Activated CD8-positive, alpha-beta memory T cell treated with anti-CD3 and anti-CD28 coated beads for 48 hours (primary cell): ENCODE results near the gene PRR27.

ENCODE experiments used
- DNase-seq, 3 experiments: peaks; one replicate each; pipeline ENCODE4 v3.0.0-alpha.2; 2020; ENCODE audit warnings: low read depth in 2 of 3, low spot score in 2 of 3

Gene PRR27

GRCh38 chr4:70153937-70154336 is at the start of gene PRR27:
TSS of gene PRR27 (plus strand) at chr4:70154237. CDS start at chr4:70154376, 139 bp downstream.
- no peak for DNase-seq

GRCh38 chr4:70110917-70111316 is 43.1 kb upstream of the PRR27 start:
- no peak for DNase-seq

- no peak for DNase-seq
Measured at GRCh38 chr4:70113656-70114055, 40.4 kb upstream of the PRR27 start.

- DNase-seq = no peak
Measured at GRCh38 chr4:70114096-70114495, 39.9 kb upstream of the PRR27 start.

DNA sequence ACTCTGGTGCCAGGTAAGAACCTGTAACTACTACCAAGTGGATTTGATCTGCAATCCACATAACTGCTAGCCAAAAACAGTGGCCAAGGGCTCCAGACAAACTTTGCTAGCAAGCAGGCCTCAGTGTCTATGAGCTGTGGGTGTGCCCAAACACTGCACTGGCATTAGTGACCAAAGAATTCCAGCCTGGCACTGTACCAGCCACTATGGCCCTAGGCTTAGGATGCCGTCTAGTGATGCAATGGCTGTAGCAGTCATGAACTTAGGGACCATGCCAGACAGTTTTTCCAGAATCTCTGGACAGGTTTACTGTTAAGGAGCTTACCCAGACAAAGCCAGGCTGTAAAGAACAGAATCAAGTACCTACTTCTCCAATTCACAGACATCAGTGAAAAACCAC is 33.7 kb upstream of the PRR27 start:
- no peak for DNase-seq

DNA sequence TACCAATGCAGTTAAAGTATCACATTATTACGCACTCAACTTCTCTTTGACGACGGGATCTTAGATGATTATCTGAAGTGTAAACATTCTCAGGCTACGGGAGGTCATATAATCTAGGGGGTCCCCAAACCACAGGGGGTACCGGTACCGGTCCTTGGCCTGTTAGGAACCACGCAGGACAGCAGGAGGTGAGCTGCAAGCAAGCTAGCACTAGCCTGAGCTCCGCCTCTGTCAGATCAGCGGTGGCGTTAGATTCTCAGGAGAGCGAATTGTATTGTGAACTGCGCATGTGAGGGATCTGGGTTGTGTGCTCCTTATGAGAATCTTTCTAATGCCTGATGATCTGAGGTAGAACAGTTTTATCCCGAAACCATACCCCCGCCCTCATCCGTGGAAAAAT is 20.6 kb upstream of the PRR27 start:
- DNase-seq = no peak

GRCh38 chr4:70138751-70139150 is 15.3 kb upstream of the PRR27 start:
- no peak for DNase-seq

- no peak for DNase-seq
Measured at GRCh38 chr4:70151271-70151670, 2.8 kb upstream of the PRR27 start.

DNA sequence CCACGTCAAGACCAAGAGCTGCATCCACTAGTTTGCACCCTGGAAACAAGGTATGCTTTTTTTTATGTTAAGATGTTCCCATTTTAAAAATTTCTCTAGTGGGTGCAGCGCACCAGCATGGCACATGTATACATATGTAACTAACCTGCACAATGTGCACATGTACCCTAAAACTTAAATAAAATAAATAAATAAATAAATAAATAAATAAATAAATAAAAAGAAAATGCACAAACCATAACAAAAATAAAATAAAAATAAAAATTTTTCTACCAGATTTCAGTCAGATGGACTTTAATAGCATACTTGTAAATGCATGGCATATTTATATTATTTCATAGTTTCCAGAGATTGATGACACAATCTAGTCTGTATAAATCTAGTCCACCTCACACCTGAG is 1.9 kb upstream of the PRR27 start:
- DNase-seq = no peak

DNA sequence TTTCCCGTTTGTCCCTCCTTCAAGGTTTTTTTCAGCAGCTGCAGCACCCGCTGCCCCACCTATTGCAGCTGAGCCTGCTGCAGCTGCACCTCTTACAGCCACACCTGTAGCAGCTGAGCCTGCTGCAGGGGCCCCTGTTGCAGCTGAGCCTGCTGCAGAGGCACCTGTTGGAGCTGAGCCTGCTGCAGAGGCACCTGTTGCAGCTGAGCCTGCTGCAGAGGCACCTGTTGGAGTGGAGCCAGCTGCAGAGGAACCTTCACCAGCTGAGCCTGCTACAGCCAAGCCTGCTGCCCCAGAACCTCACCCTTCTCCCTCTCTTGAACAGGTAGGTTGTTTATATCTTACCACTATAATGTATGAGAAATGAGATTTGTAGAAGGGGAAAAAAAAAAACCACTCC is 4.5 kb downstream of the PRR27 start:
- DNase-seq = no peak

DNA sequence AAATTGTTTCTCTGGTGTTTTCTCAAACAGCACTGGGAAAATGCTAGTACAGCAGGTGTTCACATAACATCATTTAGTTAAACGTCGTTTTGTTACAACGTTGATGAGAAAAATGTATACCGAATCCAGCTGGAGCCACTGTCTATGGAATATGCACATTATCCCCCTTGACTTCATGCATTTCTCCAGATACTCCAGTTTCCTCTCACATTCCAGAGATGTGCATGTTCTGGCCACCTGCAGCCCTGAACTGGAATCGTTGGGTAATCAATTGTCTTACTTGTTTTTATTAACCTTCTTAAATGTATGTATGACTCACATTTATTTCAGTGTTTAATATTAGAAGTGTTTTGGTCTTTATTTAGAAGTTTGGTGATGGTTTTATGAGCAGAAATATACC is 23.1 kb downstream of the PRR27 start:
- no peak for DNase-seq

DNA sequence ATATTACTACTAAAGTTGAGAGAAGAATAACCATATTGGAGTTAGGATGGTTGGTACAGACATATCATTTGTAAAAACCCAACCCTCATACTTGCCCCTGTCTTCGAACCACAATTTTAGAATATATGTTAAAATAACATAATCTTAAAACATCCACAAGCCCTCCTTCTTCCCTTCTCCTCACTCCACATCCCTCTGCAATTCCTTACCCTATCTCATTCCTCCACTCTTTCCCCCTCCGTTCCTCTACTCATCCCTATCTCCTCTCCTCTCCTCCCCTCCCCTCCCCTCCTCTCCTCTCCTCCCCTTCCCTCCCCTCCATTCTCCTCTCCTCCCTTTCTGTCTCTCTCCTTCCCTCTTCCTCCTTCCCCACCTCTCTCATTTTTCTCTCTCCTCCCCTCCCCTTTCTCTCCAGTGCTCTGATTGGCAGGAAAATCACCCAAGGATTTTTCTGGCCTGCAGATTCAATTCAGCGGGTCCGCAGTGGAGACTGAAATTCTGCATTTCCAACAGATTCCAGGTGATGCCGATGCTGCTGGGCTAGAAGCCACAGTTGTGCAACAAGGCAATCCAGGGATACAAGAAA is 24.1 kb downstream of the PRR27 start:
- DNase-seq = no peak

DNA sequence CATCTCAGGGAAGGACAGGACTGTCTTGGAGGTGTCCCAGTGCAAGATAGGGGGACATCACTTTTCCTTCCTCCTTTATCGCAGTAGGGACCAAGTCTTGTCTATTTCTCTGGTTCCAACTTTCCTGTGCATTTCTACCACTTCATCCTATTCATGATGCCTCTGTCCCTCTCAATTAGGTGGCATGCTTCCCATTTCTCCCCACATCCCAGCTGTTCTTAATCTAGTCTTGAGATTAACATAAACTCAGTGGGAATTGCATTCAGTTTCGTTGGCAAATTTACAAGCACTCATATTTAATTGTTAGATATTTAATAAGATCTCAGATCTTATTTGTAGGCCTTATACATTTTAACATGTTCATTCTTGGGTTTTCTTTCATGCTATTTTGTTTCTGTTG is 25.8 kb downstream of the PRR27 start:
- no peak for DNase-seq

- DNase-seq = no peak
Measured at GRCh38 chr4:70181864-70182263, 27.8 kb downstream of the PRR27 start.

DNA sequence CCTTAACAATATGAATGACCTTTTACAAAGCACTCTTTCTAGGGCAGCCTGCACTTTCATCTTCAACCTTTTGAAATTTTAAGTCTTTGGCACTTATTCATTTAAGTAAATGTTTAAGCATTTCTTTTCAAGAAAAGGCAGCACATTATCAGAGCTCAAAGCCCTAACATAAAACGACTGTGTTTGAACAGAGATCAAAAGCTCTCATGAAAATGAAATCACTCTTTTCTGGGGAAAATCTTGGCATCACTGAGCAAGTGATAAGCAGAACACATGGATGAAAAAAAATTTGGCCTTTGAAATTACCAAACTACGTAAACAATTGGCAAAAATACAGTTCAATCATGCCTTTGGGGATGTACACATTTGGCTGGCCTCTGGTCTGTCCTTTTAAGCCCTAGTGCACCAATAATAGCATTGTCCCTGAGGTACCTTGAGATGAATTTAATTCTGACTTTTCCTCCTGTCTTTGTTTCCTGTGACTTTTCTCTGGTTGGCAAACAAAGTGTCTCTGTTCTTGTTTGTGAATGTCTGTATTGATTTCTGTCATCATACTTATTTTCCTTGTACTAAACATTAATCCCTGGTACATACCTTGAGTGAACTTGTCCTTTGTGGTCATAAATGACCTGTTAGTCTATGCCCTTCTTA is 28.6 kb downstream of the PRR27 start:
- no peak for DNase-seq

- no peak for DNase-seq
Measured at GRCh38 chr4:70183168-70183939, 29.3 kb downstream of the PRR27 start.

DNA sequence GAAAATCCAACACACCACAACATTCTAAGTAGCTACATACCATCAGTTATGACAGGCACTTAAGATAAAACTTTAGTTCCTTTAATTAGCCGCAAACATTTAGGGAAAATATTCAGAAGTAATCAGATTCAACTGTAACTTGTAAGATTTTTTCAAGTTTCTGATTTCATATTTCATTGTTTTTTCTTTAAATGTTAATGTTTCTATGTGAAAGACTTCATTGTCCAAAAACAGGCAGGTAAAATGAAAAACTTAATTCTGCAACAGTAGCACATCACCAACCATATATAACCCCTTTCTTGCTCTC is 29.9 kb downstream of the PRR27 start:
- DNase-seq = no peak

DNA sequence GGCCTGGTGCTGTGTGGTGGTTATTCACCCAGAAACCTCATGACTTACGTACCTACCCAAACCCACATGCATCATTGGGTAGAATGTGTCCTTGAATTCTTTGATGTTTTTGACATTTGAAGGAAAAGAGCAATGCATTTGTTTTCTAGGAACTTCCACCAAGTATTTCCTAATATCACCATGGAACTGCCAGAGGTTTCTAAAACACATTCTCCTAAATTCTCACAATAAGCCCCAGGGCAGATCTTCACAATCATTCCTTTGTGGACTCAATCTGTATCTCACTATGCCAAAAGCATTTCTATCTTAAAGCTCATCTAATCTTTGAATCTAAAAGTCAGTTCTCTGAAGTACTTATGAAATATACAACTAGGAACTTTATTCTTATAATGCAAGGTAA is 33.2 kb downstream of the PRR27 start:
- no peak for DNase-seq

DNA sequence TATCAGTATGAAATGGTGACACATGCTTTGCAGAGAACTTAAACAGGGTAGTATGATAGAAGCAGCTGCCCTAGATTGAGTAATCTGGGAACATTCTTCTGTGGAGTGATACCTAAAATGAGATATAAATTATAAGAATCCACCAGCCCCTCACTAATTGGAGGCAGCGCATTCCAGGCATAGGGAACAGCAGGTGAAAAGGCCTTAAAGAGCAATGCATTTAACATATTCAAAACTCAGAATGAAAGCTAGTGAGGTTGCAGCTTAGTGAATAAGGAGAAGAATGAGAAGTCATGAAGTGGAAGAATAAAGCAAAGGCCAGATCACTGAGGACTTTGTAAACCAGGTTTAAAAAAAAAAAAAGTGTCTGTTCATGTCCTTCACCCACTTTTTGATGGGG is 36.5 kb downstream of the PRR27 start:
- DNase-seq = no peak

GRCh38 chr4:70191647-70192046 is 37.6 kb downstream of the PRR27 start:
- DNase-seq = no peak

DNA sequence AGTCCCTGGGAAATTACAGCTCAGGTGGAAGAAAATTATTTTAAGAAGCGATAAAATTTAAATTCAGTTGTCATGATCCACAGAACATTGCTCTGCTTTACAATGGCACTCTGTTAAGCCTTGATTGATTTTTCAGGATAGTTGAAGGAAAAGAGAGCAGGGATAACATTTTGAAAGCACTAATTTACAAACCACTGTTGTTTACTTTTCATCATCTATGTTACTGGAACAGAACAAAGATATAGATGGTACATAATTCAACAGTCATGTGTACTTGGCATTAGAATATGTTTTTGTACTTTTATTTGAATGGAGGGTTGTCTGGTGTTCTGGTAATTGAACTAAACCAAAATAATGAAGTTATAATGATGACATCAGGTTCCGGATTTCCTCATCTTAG is 38.9 kb downstream of the PRR27 start:
- DNase-seq = no peak

- DNase-seq = no peak
Measured at GRCh38 chr4:70195425-70195824, 41.4 kb downstream of the PRR27 start, which contains the start of gene ODAM. TSS of gene ODAM (plus strand) at chr4:70195725. CDS start at chr4:70196544, 819 bp downstream.

DNA sequence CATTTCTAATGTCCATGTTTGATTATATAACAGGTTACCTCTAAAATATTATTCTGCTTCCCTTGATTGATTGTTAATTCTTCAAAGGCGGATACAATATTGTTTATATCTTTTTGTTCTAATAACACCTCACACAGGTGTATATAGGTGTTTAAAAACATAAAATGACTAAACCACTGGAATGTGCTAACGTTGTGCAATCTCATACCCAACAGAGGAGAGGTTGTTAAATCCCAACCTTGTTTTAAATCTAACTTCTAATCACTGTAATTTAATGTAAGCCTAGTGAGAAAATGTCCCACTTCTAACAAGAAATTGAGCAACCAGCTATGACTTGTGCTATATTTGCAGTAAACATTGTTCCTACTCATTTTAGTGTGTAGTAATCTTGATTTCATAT is 42.8 kb downstream of the PRR27 start:
- DNase-seq = no peak
